Breast epithelium (tissue), 3 donors: ENCODE data around the gene TNFAIP1.

Source experiments
- POLR2A ChIP-seq: fragments of 450-650 bp; IDR thresholded peaks from one replicate; pipeline ENCODE4 v1.6.1; 2016; ENCODE audit warnings: antibody characterized with exemption, mild to moderate bottlenecking, moderate library complexity
- TF ChIP-seq, protein P1 (sequence below), 3 donors: fragments of 450-650 bp; IDR thresholded peaks; one replicate each; pipeline ENCODE4 v1.5.1; 2016 to 2017; ENCODE audit warnings: antibody characterized with exemption in 3 of 3, mild to moderate bottlenecking in 3 of 3, moderate library complexity in 3 of 3

DNA sequence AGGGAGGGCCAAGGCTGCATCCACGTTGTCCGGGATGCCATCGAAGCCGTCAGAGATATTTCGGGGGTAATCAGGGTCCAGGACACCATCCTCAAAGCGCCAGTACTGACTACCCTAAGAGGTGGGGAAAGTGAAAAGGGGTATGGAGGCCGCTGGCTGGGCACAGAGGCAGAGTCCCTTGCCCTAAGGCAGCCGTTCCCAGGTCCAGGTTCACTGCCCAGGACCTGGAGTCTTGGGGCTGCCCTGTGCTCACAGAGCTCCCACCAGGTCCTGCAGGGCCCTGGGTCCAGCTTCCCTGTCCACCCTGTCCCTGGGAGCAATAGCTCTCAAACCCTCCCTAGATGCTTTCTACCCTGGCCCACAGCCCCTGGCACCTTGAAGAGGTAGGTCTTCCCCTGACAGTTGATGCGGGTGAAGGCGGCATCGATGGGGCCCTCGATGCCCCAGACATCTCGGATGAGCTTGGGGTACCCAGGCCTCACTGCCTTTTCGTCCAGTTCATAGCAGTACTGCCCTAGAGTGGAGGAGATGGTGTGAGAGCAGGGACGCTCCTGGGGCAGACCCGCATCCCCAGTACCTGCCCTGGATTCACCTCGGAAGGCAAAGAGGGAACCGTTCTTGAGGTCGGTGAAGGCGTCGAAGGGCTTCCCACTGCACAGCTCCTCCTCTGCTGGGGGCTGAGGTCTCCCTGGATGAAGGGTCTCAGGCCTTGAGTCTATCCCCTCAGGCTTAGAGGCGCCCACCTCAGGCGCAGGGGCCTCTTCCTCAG is 33.5 kb downstream of the TNFAIP1 start:
- TF ChIP-seq, protein P1, sequence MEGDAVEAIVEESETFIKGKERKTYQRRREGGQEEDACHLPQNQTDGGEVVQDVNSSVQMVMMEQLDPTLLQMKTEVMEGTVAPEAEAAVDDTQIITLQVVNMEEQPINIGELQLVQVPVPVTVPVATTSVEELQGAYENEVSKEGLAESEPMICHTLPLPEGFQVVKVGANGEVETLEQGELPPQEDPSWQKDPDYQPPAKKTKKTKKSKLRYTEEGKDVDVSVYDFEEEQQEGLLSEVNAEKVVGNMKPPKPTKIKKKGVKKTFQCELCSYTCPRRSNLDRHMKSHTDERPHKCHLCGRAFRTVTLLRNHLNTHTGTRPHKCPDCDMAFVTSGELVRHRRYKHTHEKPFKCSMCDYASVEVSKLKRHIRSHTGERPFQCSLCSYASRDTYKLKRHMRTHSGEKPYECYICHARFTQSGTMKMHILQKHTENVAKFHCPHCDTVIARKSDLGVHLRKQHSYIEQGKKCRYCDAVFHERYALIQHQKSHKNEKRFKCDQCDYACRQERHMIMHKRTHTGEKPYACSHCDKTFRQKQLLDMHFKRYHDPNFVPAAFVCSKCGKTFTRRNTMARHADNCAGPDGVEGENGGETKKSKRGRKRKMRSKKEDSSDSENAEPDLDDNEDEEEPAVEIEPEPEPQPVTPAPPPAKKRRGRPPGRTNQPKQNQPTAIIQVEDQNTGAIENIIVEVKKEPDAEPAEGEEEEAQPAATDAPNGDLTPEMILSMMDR (IDR thresholded peaks at IDR 0.05) = no peak
- TF ChIP-seq POLR2A = no peak
